HepG2 (cell line): ENCODE results near the gene DENND5A. TPM values are rescaled to one million over a fixed set of nuclear protein-coding genes. Genes with fewer than 3 reads are reported as not detected.

ENCODE experiments used
- FOXK2 ChIP-seq: fragments of 450-650 bp; IDR thresholded peaks from 2 replicates; pipeline ENCODE4 v1.6.1; 2016
- HMGXB3 ChIP-seq: sonication (generic); formaldehyde crosslinking; IDR thresholded peaks from 2 replicates; pipeline ENCODE4 v1.4.0; 2020; ENCODE audit warnings: missing genetic modification reagents, borderline replicate concordance
- HNRNPK ChIP-seq: fragments of 200-400 bp; formaldehyde crosslinking; IDR thresholded peaks from 2 replicates; pipeline ENCODE4 v1.6.1; 2018; ENCODE audit warnings: low read length, low read depth, moderate library complexity, mild to moderate bottlenecking; ENCODE audit not compliant: poor library complexity, severe bottlenecking
- MATR3 ChIP-seq: sonication (generic); formaldehyde crosslinking; IDR thresholded peaks from 2 replicates; pipeline ENCODE4 v1.4.0; 2020; ENCODE audit warnings: missing genetic modification reagents
- MTERF4 ChIP-seq: sonication (generic); formaldehyde crosslinking; IDR thresholded peaks from 2 replicates; pipeline ENCODE4 v1.8.0; 2023; ENCODE audit warnings: mild to moderate bottlenecking, missing genetic modification reagents
- MXD1 ChIP-seq: sonication (generic); formaldehyde crosslinking; IDR thresholded peaks from 2 replicates; pipeline ENCODE4 v1.4.0; 2020; ENCODE audit warnings: mild to moderate bottlenecking, missing genetic modification reagents
- NFE2 ChIP-seq: sonication (generic); formaldehyde crosslinking; IDR thresholded peaks from 2 replicates; pipeline ENCODE4 v1.4.0; 2020; ENCODE audit warnings: missing genetic modification reagents
- POLR2AphosphoS2 ChIP-seq: IDR thresholded peaks from 2 replicates; pipeline ENCODE4 v1.6.1; 2011; ENCODE audit warnings: low read depth, low read length, improper control_type of control experiment
- SNAPC2 ChIP-seq: sonication (generic); formaldehyde crosslinking; IDR thresholded peaks from 2 replicates; pipeline ENCODE4 v1.8.1; 2022; ENCODE audit warnings: mild to moderate bottlenecking, missing genetic modification reagents
- SP1 ChIP-seq, 2 experiments: fragments of 450-650 bp in 1 of 2; sonication (generic) in 1 of 2; formaldehyde crosslinking in 1 of 2; IDR thresholded peaks; 2 replicates each; pipeline versions ENCODE4 v1.4.0 to v1.6.1; 2016 to 2020; ENCODE audit warnings: missing genetic modification reagents in 1 of 2
- SRSF1 ChIP-seq: fragments of 200-400 bp; formaldehyde crosslinking; optimal IDR thresholded peaks from 2 replicates; pipeline ENCODE3; 2017; ENCODE audit warnings: mild to moderate bottlenecking, low read depth, low read length, moderate library complexity
- ZBTB21 ChIP-seq: sonication (generic); formaldehyde crosslinking; IDR thresholded peaks from 2 replicates; pipeline ENCODE4 v1.4.0; 2020; ENCODE audit warnings: missing genetic modification reagents
- ZBTB37 ChIP-seq: sonication (generic); formaldehyde crosslinking; IDR thresholded peaks from 2 replicates; pipeline ENCODE4 v1.4.0; 2020; ENCODE audit warnings: mild to moderate bottlenecking, missing genetic modification reagents
- ZNF12 ChIP-seq: sonication (generic); formaldehyde crosslinking; IDR thresholded peaks from 2 replicates; pipeline ENCODE4 v1.5.0; 2020; ENCODE audit warnings: missing genetic modification reagents
- ZNF280D ChIP-seq: sonication (generic); formaldehyde crosslinking; IDR thresholded peaks from 2 replicates; pipeline ENCODE4 v1.5.1; 2020; ENCODE audit warnings: mild to moderate bottlenecking, missing genetic modification reagents
- ZNF331 ChIP-seq: sonication (generic); formaldehyde crosslinking; IDR thresholded peaks from 2 replicates; pipeline ENCODE4 v1.4.0; 2020; ENCODE audit warnings: missing genetic modification reagents
- ZNF337 ChIP-seq: sonication (generic); formaldehyde crosslinking; IDR thresholded peaks from 2 replicates; pipeline ENCODE4 v1.5.1; 2020; ENCODE audit warnings: missing genetic modification reagents, low read depth, mild to moderate bottlenecking, borderline replicate concordance
- ZNF878 ChIP-seq: sonication (generic); formaldehyde crosslinking; IDR thresholded peaks from 2 replicates; pipeline ENCODE4 v1.8.1; 2023; ENCODE audit warnings: mild to moderate bottlenecking, missing genetic modification reagents, moderate library complexity
- polyA plus RNA-seq, 8 experiments: library from polyadenylated mRNA; depleted of rRNA in 3 of 8; stranded (reverse) in 7 of 8; unstranded in 1 of 8; fragments of >200 nt; fragmentation: Illumina TruSeq in 4 of 8; extraction: Trizol in 4 of 8; gene quantifications; 2 replicates each; pipeline versions ENCODE4 v1.2.1 to v1.2.3, GENCODE V29; 2011 to 2016; ENCODE audit warnings: low read depth in 4 of 8, missing spikeins in 1 of 8, mixed read lengths in 1 of 8; ENCODE audit not compliant: insufficient read depth in 1 of 8
- total RNA-seq, 5 experiments: library from RNA; depleted of rRNA; stranded (reverse); fragments of >200 nt; fragmentation: Illumina TruSeq; extraction: Trizol; gene quantifications; 2 replicates each; pipeline ENCODE4 v1.2.3, GENCODE V29; 2016; ENCODE audit warnings: low read depth in 1 of 5

The DENND5A gene
- total and polyA plus RNA-seq, 2 of the 13 experiments (the other 11 are each of a cell fraction or from before 2014, with no cell fraction given): 63.3 to 145 TPM

- TF ChIP-seq ZNF331: 0 out of 2 replicates have a peak, but pooled peaks have one; percentile 23
- TF ChIP-seq ZNF280D (CRISPR knock-in tag): no peak
- TF ChIP-seq NFE2 (CRISPR knock-in tag): no peak
- TF ChIP-seq HNRNPK: no peak
- TF ChIP-seq MXD1 (CRISPR knock-in tag): peak; percentile 55; the same call in 1 of the 2 replicates
- no peak for TF ChIP-seq ZNF878 (CRISPR knock-in tag)
- TF ChIP-seq HMGXB3 (CRISPR knock-in tag): no peak
- no peak for TF ChIP-seq ZNF337 (CRISPR knock-in tag)
- peak; percentile 82; the same call in 1 of the 2 replicates for TF ChIP-seq SNAPC2 (CRISPR knock-in tag)
- TF ChIP-seq SRSF1: peak; percentile 72
- no peak for TF ChIP-seq MATR3
- TF ChIP-seq FOXK2: no peak
- TF ChIP-seq MTERF4: no peak; the same call in none of the 2 replicates
- TF ChIP-seq ZBTB21: no peak
- TF ChIP-seq ZBTB37 (CRISPR knock-in tag): no peak
- TF ChIP-seq POLR2AphosphoS2: peak; percentile 69; the same call in 1 of the 2 replicates
- TF ChIP-seq SP1 (IDR thresholded peaks at IDR 0.05): no peak
- peak; percentile 17; the same call in 1 of the 2 replicates for TF ChIP-seq SP1 (CRISPR knock-in tag; IDR thresholded peaks at IDR 0.05)
- no peak for TF ChIP-seq ZNF12 (CRISPR knock-in tag)
These were observed at the start of gene DENND5A (continued) for GRCh38 chr11:9265211-9266131.
